B cell (primary cell): ENCODE measurements around the gene PYGM. TPM values are rescaled to one million over a fixed set of nuclear protein-coding genes. Genes with fewer than 3 reads are reported as not detected.

Source experiments
- ATAC-seq: fragments of 200-7000 bp; cut with Tn5 transposase; one replicate; pipeline ENCODE4 v1.10.0; 2021; ENCODE audit warnings: low read depth, mild to moderate bottlenecking, moderate number of reproducible peaks, moderate library complexity
- CTCF ChIA-PET: fragments of 350-600 bp; sonication (Branson Sonifier 250); formaldehyde crosslinking; loops from one replicate; lab custom pipeline; 2021; ENCODE audit warnings: antibody characterized with exemption, inconsistent platforms; lab: Charles Lee
- POLR2A ChIA-PET: fragments of 350-600 bp; sonication (Branson Sonifier 250); formaldehyde crosslinking; loops from one replicate; lab custom pipeline; 2021; ENCODE audit warnings: antibody characterized with exemption; lab: Charles Lee
- DNase-seq: peaks from one replicate; pipeline ENCODE4 v3.0.0; 2013
- H2AFZ ChIP-seq: 2 replicates; pipeline ENCODE4 v1.6.1; 2012; ENCODE audit warnings: mild to moderate bottlenecking, low read depth, low read length; ENCODE audit not compliant: insufficient read depth, poor library complexity, severe bottlenecking
- H3K27ac ChIP-seq, 2 donors: 1 replicate in 1 of 2; 2 replicates in 1 of 2; pipeline ENCODE4 v1.5.1; 2012 to 2013; ENCODE audit warnings: low read length in 2 of 2, mild to moderate bottlenecking in 2 of 2, moderate library complexity in 1 of 2
- H3K27me3 ChIP-seq, 4 experiments: fragments of 200-600 bp in 1 of 4; sonication (generic) in 1 of 4; replicated peaks in 1 of 4; 1 replicate in 2 of 4; 2 replicates in 2 of 4; pipeline versions ENCODE4 v1.6.1 to v1.7.0; 2013 to 2016; ENCODE audit warnings: low read length in 3 of 4, mild to moderate bottlenecking in 2 of 4, mixed read lengths in 1 of 4, moderate library complexity in 1 of 4; ENCODE audit not compliant: insufficient read depth in 4 of 4, control insufficient read depth in 3 of 4; ENCODE audit errors: control extremely low read depth in 1 of 4
- H3K36me3 ChIP-seq, 2 experiments: replicated peaks in 1 of 2; 1 replicate in 1 of 2; 2 replicates in 1 of 2; pipeline versions ENCODE4 v1.6.1 to v1.7.1; 2013; ENCODE audit warnings: low read length in 1 of 2; ENCODE audit not compliant: insufficient read depth in 2 of 2, control insufficient read depth in 1 of 2; ENCODE audit errors: control extremely low read depth in 1 of 2, extremely low read depth in 1 of 2
- H3K4me1 ChIP-seq, 2 donors: fragments of 200-600 bp in 1 of 2; sonication (generic) in 1 of 2; 1 replicate in 1 of 2; 2 replicates in 1 of 2; pipeline versions ENCODE4 v1.5.1 to v1.6.1; 2013 to 2017; ENCODE audit warnings: low read length in 2 of 2; ENCODE audit not compliant: control insufficient read depth in 2 of 2, insufficient read depth in 2 of 2
- H3K4me2 ChIP-seq: replicated peaks from 2 replicates; pipeline ENCODE3; 2012; ENCODE audit warnings: mild to moderate bottlenecking, low read depth, low read length; ENCODE audit not compliant: poor library complexity, severe bottlenecking
- H3K4me3 ChIP-seq, 5 experiments: fragments of 200-600 bp in 1 of 5; sonication (generic) in 1 of 5; 1 replicate in 3 of 5; 2 replicates in 2 of 5; pipeline versions ENCODE4 v1.5.1 to v1.7.0; 2011 to 2016; ENCODE audit warnings: low read length in 4 of 5, mild to moderate bottlenecking in 4 of 5, low read depth in 2 of 5, control low read depth in 1 of 5, moderate library complexity in 1 of 5; ENCODE audit not compliant: insufficient read depth in 1 of 5; ENCODE audit errors: control extremely low read depth in 1 of 5, extremely low read depth in 1 of 5
- H3K79me2 ChIP-seq: fragments of 200-600 bp; sonication (generic); one replicate; pipeline ENCODE4 v1.6.0; 2016; ENCODE audit warnings: low read length; ENCODE audit not compliant: control insufficient read depth, insufficient read depth
- H3K9ac ChIP-seq: fragments of 200-600 bp; sonication (generic); 2 replicates; pipeline ENCODE4 v1.6.1; 2017; ENCODE audit warnings: mild to moderate bottlenecking, low read length, moderate library complexity
- H3K9me3 ChIP-seq, 3 donors: one replicate each; pipeline versions ENCODE4 v1.6.1 to v1.7.1; 2013; ENCODE audit warnings: low read length in 2 of 3; ENCODE audit not compliant: control insufficient read depth in 2 of 3, insufficient read depth in 1 of 3; ENCODE audit errors: control extremely low read depth in 1 of 3
- H4K20me1 ChIP-seq: 2 replicates; pipeline ENCODE4 v1.6.0; 2012; ENCODE audit warnings: mild to moderate bottlenecking, low read length; ENCODE audit not compliant: insufficient read depth, control insufficient read depth, poor library complexity, severe bottlenecking
- H3K27ac Mint-ChIP-seq: one replicate; pipeline ENCODE4 v1.8.0; 2021; ENCODE audit warnings: mixed read lengths
- H3K27me3 Mint-ChIP-seq: one replicate; pipeline ENCODE4 v1.8.0; 2021; ENCODE audit warnings: mixed read lengths
- H3K4me1 Mint-ChIP-seq: one replicate; pipeline ENCODE4 v1.8.0; 2021; ENCODE audit warnings: mixed read lengths
- H3K4me3 Mint-ChIP-seq: one replicate; pipeline ENCODE4 v1.8.0; 2021; ENCODE audit warnings: mixed read lengths
- H3K9me3 Mint-ChIP-seq: one replicate; pipeline ENCODE4 v1.8.0; 2022; ENCODE audit warnings: mixed read lengths; ENCODE audit not compliant: insufficient read depth
- EZH2 ChIP-seq: IDR thresholded peaks from 2 replicates; pipeline ENCODE4 v1.6.1; 2012; ENCODE audit warnings: borderline replicate concordance, low read depth, mild to moderate bottlenecking, moderate library complexity, low read length; ENCODE audit not compliant: insufficient read depth, poor library complexity, severe bottlenecking
- WGBS: methylation state at CpG from one replicate; pipeline ENCODE4 v1.1.5; 2013; ENCODE audit warnings: missing lambda C conversion rate; ENCODE audit not compliant: insufficient coverage; 5-methylcytosine and 5-hydroxymethylcytosine counted together
- intact Hi-C: fragments of 100-400 bp; cut with micrococcal nuclease; formaldehyde crosslinking; loops from one replicate; pipeline ENCODE4 v1.10.0; 2022
- polyA plus RNA-seq: library from polyadenylated mRNA; depleted of rRNA; stranded (reverse); fragments of >200 nt; gene quantifications from 2 replicates; pipeline ENCODE4 v1.2.3, GENCODE V29; 2012
- total RNA-seq, 2 donors: library from RNA; stranded (reverse); fragments of 120-200 nt in 1 of 2; gene quantifications; 1 replicate in 1 of 2; 2 replicates in 1 of 2; pipeline versions ENCODE4 v1.2.3 to v1.2.4, GENCODE V29; 2013 to 2022
- TF ChIP-seq, protein P1 (sequence below): fragments of 200-600 bp; IDR thresholded peaks from one replicate; pipeline ENCODE4 v1.8.0; 2022; ENCODE audit warnings: antibody characterized with exemption, mild to moderate bottlenecking

Gene PYGM
- total and polyA plus RNA-seq, 2 donors (not counting 1 experiment from before 2014, with no cell fraction given), result 9.3 to 9.6 TPM

DNA sequence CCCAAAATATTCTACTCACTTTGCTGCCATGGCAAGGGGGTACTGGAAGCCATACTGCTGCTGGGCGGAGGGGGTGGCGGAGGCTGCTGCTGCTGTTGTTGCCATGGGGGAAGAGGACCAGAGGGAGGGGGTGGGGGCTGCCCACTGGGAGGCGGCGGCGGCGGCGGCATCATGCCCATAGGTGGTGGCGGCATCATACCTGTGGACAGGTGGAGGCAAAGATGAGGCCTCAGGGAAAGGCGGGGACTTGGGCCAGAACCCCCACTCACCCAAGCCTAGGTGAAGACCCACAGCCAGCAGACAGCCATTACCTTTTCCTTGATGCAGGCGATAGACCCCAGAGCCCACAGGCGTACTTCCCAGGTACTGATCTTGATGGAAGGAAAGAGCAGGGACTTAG lies 7.1 kb upstream of the PYGM start:
- intact Hi-C loops, result loop anchor here (1.0 kb wide), 1 partner anchor 24 kb away; no protein-coding TSS in a partner anchor
- CTCF ChIA-PET, result interaction anchor here (1.2 to 12.2 kb wide), 6 partner anchors 10 to 60 kb away, joined by 3 to 280 read pairs (median 5); partner anchors contain the start of genes RASGRP2 and SF1
- H3K4me1 ChIP-seq, result peaks cover 85 to 99% of the 10 kb centered on the region in 2 donors
- 97% methylated on average over 6 of the region's 11 CpGs for WGBS
- H3K36me3 ChIP-seq, result peaks cover 9 to 89% of the 10 kb centered on the region in 2 experiments
- H3K79me2 ChIP-seq, result peaks cover 60% of the 10 kb centered on the region
- no peak for ATAC-seq
- no peak overlapping the region for H2AFZ ChIP-seq
- peaks cover 91% of the 10 kb centered on the region for H3K4me1 Mint-ChIP-seq
- H3K27ac Mint-ChIP-seq, result peak overlapping the region; percentile 92
- TF ChIP-seq, protein P1, sequence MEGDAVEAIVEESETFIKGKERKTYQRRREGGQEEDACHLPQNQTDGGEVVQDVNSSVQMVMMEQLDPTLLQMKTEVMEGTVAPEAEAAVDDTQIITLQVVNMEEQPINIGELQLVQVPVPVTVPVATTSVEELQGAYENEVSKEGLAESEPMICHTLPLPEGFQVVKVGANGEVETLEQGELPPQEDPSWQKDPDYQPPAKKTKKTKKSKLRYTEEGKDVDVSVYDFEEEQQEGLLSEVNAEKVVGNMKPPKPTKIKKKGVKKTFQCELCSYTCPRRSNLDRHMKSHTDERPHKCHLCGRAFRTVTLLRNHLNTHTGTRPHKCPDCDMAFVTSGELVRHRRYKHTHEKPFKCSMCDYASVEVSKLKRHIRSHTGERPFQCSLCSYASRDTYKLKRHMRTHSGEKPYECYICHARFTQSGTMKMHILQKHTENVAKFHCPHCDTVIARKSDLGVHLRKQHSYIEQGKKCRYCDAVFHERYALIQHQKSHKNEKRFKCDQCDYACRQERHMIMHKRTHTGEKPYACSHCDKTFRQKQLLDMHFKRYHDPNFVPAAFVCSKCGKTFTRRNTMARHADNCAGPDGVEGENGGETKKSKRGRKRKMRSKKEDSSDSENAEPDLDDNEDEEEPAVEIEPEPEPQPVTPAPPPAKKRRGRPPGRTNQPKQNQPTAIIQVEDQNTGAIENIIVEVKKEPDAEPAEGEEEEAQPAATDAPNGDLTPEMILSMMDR, result no peak
- TF ChIP-seq EZH2, result no peak
- no peak overlapping the region for H3K4me3 ChIP-seq
- H3K27me3 Mint-ChIP-seq, result no peaks in the 10 kb centered on the region
- H3K27ac ChIP-seq, result peak overlapping the region; percentile 64 to 75
- H3K9me3 Mint-ChIP-seq, result no peaks in the 10 kb centered on the region
- H3K4me2 ChIP-seq, result peak overlapping the region; percentile 54
- no peaks in the 10 kb centered on the region for H3K9me3 ChIP-seq
- peaks cover 75% of the 10 kb centered on the region for H4K20me1 ChIP-seq
- H3K4me3 Mint-ChIP-seq, result no peak overlapping the region
- H3K9ac ChIP-seq, result no peak overlapping the region
- no peak for DNase-seq
- no peaks in the 10 kb centered on the region for H3K27me3 ChIP-seq
- POLR2A ChIA-PET, result interaction anchor here (1.2 to 2.5 kb wide), 3 partner anchors 9 to 22 kb away, joined by 3 to 10 read pairs (median 4); partner anchors contain the start of gene RASGRP2
